B cell (primary cell): ENCODE data around the gene NPNT.

Source experiments
- EZH2 ChIP-seq: IDR thresholded peaks from 2 replicates; pipeline ENCODE4 v1.6.1; 2012; ENCODE audit warnings: borderline replicate concordance, low read depth, mild to moderate bottlenecking, moderate library complexity, low read length; ENCODE audit not compliant: insufficient read depth, poor library complexity, severe bottlenecking
- TF ChIP-seq, protein P1 (sequence below): fragments of 200-600 bp; IDR thresholded peaks from one replicate; pipeline ENCODE4 v1.8.0; 2022; ENCODE audit warnings: antibody characterized with exemption, mild to moderate bottlenecking

DNA sequence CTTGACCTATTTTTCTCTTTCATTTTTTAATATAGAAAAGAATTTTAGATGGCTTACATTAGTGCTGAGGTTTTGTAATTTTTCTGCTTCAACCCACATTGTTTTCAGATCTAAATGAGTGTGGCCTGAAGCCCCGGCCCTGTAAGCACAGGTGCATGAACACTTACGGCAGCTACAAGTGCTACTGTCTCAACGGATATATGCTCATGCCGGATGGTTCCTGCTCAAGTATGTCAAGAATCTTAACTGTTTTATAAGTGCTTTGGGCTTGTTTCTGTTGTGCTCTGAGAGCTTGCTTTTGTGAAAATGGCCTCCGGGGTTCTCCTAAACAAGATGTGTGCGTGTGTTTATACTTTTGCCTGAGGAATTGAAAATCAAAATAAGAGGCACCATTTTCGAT lies 41.6 kb downstream of the NPNT start:
- TF ChIP-seq, protein P1, sequence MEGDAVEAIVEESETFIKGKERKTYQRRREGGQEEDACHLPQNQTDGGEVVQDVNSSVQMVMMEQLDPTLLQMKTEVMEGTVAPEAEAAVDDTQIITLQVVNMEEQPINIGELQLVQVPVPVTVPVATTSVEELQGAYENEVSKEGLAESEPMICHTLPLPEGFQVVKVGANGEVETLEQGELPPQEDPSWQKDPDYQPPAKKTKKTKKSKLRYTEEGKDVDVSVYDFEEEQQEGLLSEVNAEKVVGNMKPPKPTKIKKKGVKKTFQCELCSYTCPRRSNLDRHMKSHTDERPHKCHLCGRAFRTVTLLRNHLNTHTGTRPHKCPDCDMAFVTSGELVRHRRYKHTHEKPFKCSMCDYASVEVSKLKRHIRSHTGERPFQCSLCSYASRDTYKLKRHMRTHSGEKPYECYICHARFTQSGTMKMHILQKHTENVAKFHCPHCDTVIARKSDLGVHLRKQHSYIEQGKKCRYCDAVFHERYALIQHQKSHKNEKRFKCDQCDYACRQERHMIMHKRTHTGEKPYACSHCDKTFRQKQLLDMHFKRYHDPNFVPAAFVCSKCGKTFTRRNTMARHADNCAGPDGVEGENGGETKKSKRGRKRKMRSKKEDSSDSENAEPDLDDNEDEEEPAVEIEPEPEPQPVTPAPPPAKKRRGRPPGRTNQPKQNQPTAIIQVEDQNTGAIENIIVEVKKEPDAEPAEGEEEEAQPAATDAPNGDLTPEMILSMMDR, result no peak
- no peak for TF ChIP-seq EZH2
